HEK293T (cell line): ENCODE results near the gene MMS22L.

Source experiments
- CTCF ChIA-PET: fragments of 350-600 bp; formaldehyde crosslinking; extraction: SDS; loops from one replicate; lab custom pipeline; 2021; ENCODE audit warnings: antibody characterized with exemption, inconsistent platforms; lab: Yijun Ruan, JAX
- POLR2A ChIA-PET: fragments of 350-600 bp; formaldehyde crosslinking; extraction: SDS; loops from one replicate; lab custom pipeline; 2020; ENCODE audit warnings: antibody characterized with exemption, inconsistent platforms; lab: Yijun Ruan, JAX
- DNase-seq: peaks from one replicate; pipeline ENCODE4 v3.0.0; 2012; ENCODE audit warnings: mixed read lengths; ENCODE audit errors: extremely low spot score
- ARNT ChIP-seq: fragments of 450-650 bp; IDR thresholded peaks from 2 replicates; pipeline ENCODE4 v1.6.1; 2017; ENCODE audit warnings: mild to moderate bottlenecking
- BHLHE40 ChIP-seq: fragments of 450-650 bp; IDR thresholded peaks from 2 replicates; pipeline ENCODE4 v1.6.1; 2016; ENCODE audit warnings: mild to moderate bottlenecking, moderate library complexity, borderline replicate concordance
- CTBP1 ChIP-seq: fragments of 450-650 bp; IDR thresholded peaks from 2 replicates; pipeline ENCODE4 v1.6.1; 2016; ENCODE audit warnings: borderline replicate concordance
- ELF4 ChIP-seq: fragments of 450-650 bp; IDR thresholded peaks from 2 replicates; pipeline ENCODE4 v1.6.1; 2017; ENCODE audit warnings: antibody characterized with exemption
- FOXA1 ChIP-seq: fragments of 450-650 bp; IDR thresholded peaks from 2 replicates; pipeline ENCODE4 v1.6.1; 2016; ENCODE audit warnings: mild to moderate bottlenecking
- FOXK2 ChIP-seq: fragments of 450-650 bp; IDR thresholded peaks from 2 replicates; pipeline ENCODE4 v1.6.1; 2016; ENCODE audit warnings: mild to moderate bottlenecking
- FOXM1 ChIP-seq: fragments of 450-650 bp; IDR thresholded peaks from 2 replicates; pipeline ENCODE4 v1.6.1; 2017; ENCODE audit warnings: mild to moderate bottlenecking, borderline replicate concordance
- HDGF ChIP-seq: fragments of 450-650 bp; IDR thresholded peaks from 2 replicates; pipeline ENCODE4 v1.6.1; 2017; ENCODE audit warnings: antibody characterized with exemption, borderline replicate concordance
- L3MBTL2 ChIP-seq: fragments of 450-650 bp; conservative IDR thresholded peaks from 2 replicates; pipeline ENCODE4 v1.6.1; 2016; ENCODE audit warnings: mild to moderate bottlenecking
- LEF1 ChIP-seq: fragments of 450-650 bp; IDR thresholded peaks from 2 replicates; pipeline ENCODE4 v1.6.1; 2017; ENCODE audit warnings: mild to moderate bottlenecking, borderline replicate concordance
- NFRKB ChIP-seq: fragments of 450-650 bp; IDR thresholded peaks from 2 replicates; pipeline ENCODE4 v1.6.1; 2016; ENCODE audit warnings: mild to moderate bottlenecking, moderate library complexity
- PKNOX1 ChIP-seq: fragments of 450-650 bp; IDR thresholded peaks from 2 replicates; pipeline ENCODE4 v1.6.1; 2016
- SP1 ChIP-seq: fragments of 450-650 bp; IDR thresholded peaks from 2 replicates; pipeline ENCODE4 v1.6.1; 2017
- SUZ12 ChIP-seq: fragments of 450-650 bp; IDR thresholded peaks from 2 replicates; pipeline ENCODE4 v1.6.1; 2016; ENCODE audit warnings: mild to moderate bottlenecking
- TARDBP ChIP-seq: fragments of 450-650 bp; IDR thresholded peaks from 2 replicates; pipeline ENCODE4 v1.6.1; 2016
- ZNF384 ChIP-seq: fragments of 450-650 bp; IDR thresholded peaks from 2 replicates; pipeline ENCODE4 v1.6.1; 2016

Gene MMS22L

GRCh38 chr6:97306544-97307320 lies 23.7 kb upstream of the MMS22L start:
- TF ChIP-seq FOXA1 (no peak), ZNF384 (no peak), ARNT (no peak), SUZ12 (no peak), HDGF (no peak), LEF1 (no peak), TARDBP (no peak), NFRKB (no peak), L3MBTL2 (no peak), ELF4 (no peak), PKNOX1 (no peak), FOXM1 (no peak), BHLHE40 (no peak), SP1 (no peak), CTBP1 (no peak), FOXK2 (no peak)
- no peak for DNase-seq
- CTCF ChIA-PET: no interaction called here
- POLR2A ChIA-PET: no interaction called here

- CTCF ChIA-PET: no interaction called here
- no peak for DNase-seq
- POLR2A ChIA-PET: no interaction called here
- TF ChIP-seq FOXA1: no peak
- no peak for TF ChIP-seq BHLHE40
- no peak for TF ChIP-seq L3MBTL2
Observed at GRCh38 chr6:97305414-97306066, 22.5 kb upstream of the MMS22L start.

GRCh38 chr6:97304701-97305100 lies 21.7 kb upstream of the MMS22L start:
- TF ChIP-seq ZNF384 (no peak), FOXA1 (no peak), ELF4 (no peak), TARDBP (no peak), LEF1 (no peak), SUZ12 (no peak), CTBP1 (no peak), HDGF (no peak), SP1 (no peak), NFRKB (no peak), FOXK2 (no peak), PKNOX1 (no peak), L3MBTL2 (no peak), BHLHE40 (no peak)
- DNase-seq: no peak
- CTCF ChIA-PET: no interaction called here
- POLR2A ChIA-PET: interaction anchor here (2.2 kb wide), 1 partner anchor 21 kb away, joined by 5 read pairs; the partner anchor contains the start of gene MMS22L

GRCh38 chr6:97294451-97294850 lies 11.4 kb upstream of the MMS22L start:
- TF ChIP-seq PKNOX1: no peak
- no peak for TF ChIP-seq BHLHE40
- TF ChIP-seq NFRKB: no peak
- TF ChIP-seq FOXM1: no peak
- TF ChIP-seq ELF4: no peak
- no peak for TF ChIP-seq ARNT
- TF ChIP-seq LEF1: no peak
- no peak for TF ChIP-seq ZNF384
- no peak for TF ChIP-seq FOXK2
- DNase-seq: no peak
- ChIA-PET CTCF (no interaction called here), POLR2A (interaction anchor here (1.6 kb wide), 1 partner anchor 11 kb away, joined by 5 read pairs; the partner anchor contains the start of gene MMS22L)

- no peak for TF ChIP-seq SP1
- no peak for TF ChIP-seq ARNT
- no peak for TF ChIP-seq TARDBP
- no peak for TF ChIP-seq FOXM1
- TF ChIP-seq HDGF: no peak
- TF ChIP-seq SUZ12: no peak
- TF ChIP-seq ELF4: no peak
- TF ChIP-seq NFRKB: no peak
- no peak for TF ChIP-seq BHLHE40
- no peak for TF ChIP-seq LEF1
- TF ChIP-seq FOXK2: no peak
- no peak for TF ChIP-seq ZNF384
- no peak for TF ChIP-seq CTBP1
- TF ChIP-seq PKNOX1: no peak
- TF ChIP-seq L3MBTL2: no peak
- TF ChIP-seq FOXA1: no peak
- POLR2A ChIA-PET: no interaction called here
- CTCF ChIA-PET: no interaction called here
- DNase-seq: no peak
Observed at GRCh38 chr6:97293198-97293696, 10.2 kb upstream of the MMS22L start.
